Activated CD4-positive, alpha-beta T cell treated with anti-CD3 and anti-CD28 coated beads, Interleukin-2, amount 10 ng/mL, durations not matched to agents 7 days and 5 days (primary cell): ENCODE data around the gene ESPN. TPM values are rescaled to one million over a fixed set of nuclear protein-coding genes. Genes with fewer than 3 reads are reported as not detected.
A peak's percentile ranks its signal among the peaks of the same experiment; 100 is the strongest.

ENCODE experiments used
- CTCF ChIA-PET: fragments of 350-600 bp; sonication (Branson Sonifier 250); formaldehyde crosslinking; loops from one replicate; lab custom pipeline; 2021; ENCODE audit warnings: antibody characterized with exemption; lab: Charles Lee
- POLR2A ChIA-PET: fragments of 350-600 bp; sonication (Branson Sonifier 250); formaldehyde crosslinking; loops from one replicate; lab custom pipeline; 2021; ENCODE audit warnings: antibody characterized with exemption; lab: Charles Lee
- DNase-seq: peaks from one replicate; pipeline ENCODE4 v3.0.0-alpha.2; 2020
- H3K27ac Mint-ChIP-seq: one replicate; pipeline ENCODE4 v1.8.0; 2021; ENCODE audit warnings: mild to moderate bottlenecking, moderate library complexity, mixed read lengths
- H3K27me3 Mint-ChIP-seq: one replicate; pipeline ENCODE4 v1.8.0; 2021; ENCODE audit warnings: mixed read lengths
- H3K36me3 Mint-ChIP-seq: one replicate; pipeline ENCODE4 v1.8.0; 2021; ENCODE audit warnings: low read depth, mixed read lengths
- H3K4me1 Mint-ChIP-seq: one replicate; pipeline ENCODE4 v1.8.0; 2021; ENCODE audit warnings: mixed read lengths
- H3K4me3 Mint-ChIP-seq: one replicate; pipeline ENCODE4 v1.8.0; 2021; ENCODE audit warnings: mild to moderate bottlenecking, moderate library complexity, mixed read lengths
- H3K9me3 Mint-ChIP-seq: one replicate; pipeline ENCODE4 v1.8.0; 2021; ENCODE audit warnings: mixed read lengths
- total RNA-seq, 2 experiments: library from RNA; stranded (reverse); gene quantifications; one replicate each; pipeline ENCODE4 v1.2.3, GENCODE V29; 2021

Gene ESPN
- total RNA-seq, 2 experiments from 2014 or later = 0.56 to 0.77 TPM

- Mint-ChIP-seq H3K27ac (peak overlapping the region; percentile 9), H3K4me1 (peaks cover 10% of the 10 kb centered on the region), H3K27me3 (peaks cover 57% of the 10 kb centered on the region), H3K4me3 (peak overlapping the region; percentile 36), H3K36me3 (no peaks in the 10 kb centered on the region), H3K9me3 (no peaks in the 10 kb centered on the region)
- ChIA-PET POLR2A (interaction anchor here (0.6 kb wide), 1 partner anchor 39 kb away, joined by 3 read pairs; no protein-coding TSS in a partner anchor), CTCF (interaction anchor here (0.6 to 2.1 kb wide), 12 partner anchors 9 to 168 kb away, joined by 3 to 11 read pairs (median 3); no protein-coding TSS in a partner anchor)
- DNase-seq = peak; percentile 54
Measured at GRCh38 chr1:6414443-6414844, 10.1 kb upstream of the ESPN start.

- Mint-ChIP-seq H3K4me3 (no peak overlapping the region), H3K4me1 (peaks cover 10% of the 10 kb centered on the region), H3K9me3 (no peaks in the 10 kb centered on the region), H3K27ac (no peak overlapping the region), H3K27me3 (peaks cover 58% of the 10 kb centered on the region), H3K36me3 (no peaks in the 10 kb centered on the region)
- CTCF ChIA-PET = interaction anchor here (0.8 to 2.1 kb wide), 8 partner anchors 8 to 169 kb away, joined by 3 to 11 read pairs (median 4); no protein-coding TSS in a partner anchor
- POLR2A ChIA-PET = no interaction called here
- DNase-seq = no peak
Measured at GRCh38 chr1:6414881-6415626, 9.5 kb upstream of the ESPN start.

GRCh38 chr1:6416295-6416656 lies 8.3 kb upstream of the ESPN start:
- POLR2A ChIA-PET = no interaction called here
- Mint-ChIP-seq H3K36me3 (no peaks in the 10 kb centered on the region), H3K27me3 (peaks cover 64% of the 10 kb centered on the region), H3K27ac (no peak overlapping the region), H3K4me1 (peaks cover 10% of the 10 kb centered on the region), H3K4me3 (no peak overlapping the region), H3K9me3 (no peaks in the 10 kb centered on the region)
- CTCF ChIA-PET = interaction anchor here (2.1 kb wide), 1 partner anchor 68 kb away, joined by 11 read pairs; no protein-coding TSS in a partner anchor
- no peak for DNase-seq

DNA sequence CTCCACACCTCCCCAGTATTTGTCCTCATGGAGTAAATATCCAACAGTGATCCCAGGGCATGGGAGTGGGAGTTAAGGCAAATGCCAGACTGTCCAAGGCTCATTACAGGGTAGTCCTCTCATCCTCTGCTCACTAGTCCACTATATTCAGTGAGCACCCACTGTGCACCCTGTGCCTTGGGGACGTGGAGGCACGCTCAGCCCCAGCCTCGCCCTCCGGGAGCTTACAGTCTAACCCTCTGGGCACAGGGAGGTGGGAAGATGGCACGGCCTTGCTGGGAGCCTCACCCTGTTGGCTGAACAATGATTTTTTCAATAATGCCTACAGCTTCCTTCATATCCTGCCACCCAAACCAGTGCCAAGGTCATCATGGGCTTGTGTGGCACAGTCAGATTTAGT lies 7.7 kb upstream of the ESPN start:
- CTCF ChIA-PET = interaction anchor here (1.3 kb wide), 1 partner anchor 69 kb away, joined by 3 read pairs; no protein-coding TSS in a partner anchor
- Mint-ChIP-seq H3K27ac (no peak overlapping the region), H3K27me3 (peaks cover 68% of the 10 kb centered on the region), H3K4me1 (peaks cover 15% of the 10 kb centered on the region), H3K36me3 (no peaks in the 10 kb centered on the region), H3K4me3 (no peak overlapping the region), H3K9me3 (no peaks in the 10 kb centered on the region)
- DNase-seq = no peak
- POLR2A ChIA-PET = no interaction called here

- DNase-seq = no peak
- peaks cover 72% of the 10 kb centered on the region for H3K27me3 Mint-ChIP-seq
- peaks cover 15% of the 10 kb centered on the region for H3K4me1 Mint-ChIP-seq
- CTCF ChIA-PET = interaction anchor here (0.8 to 3.4 kb wide), 5 partner anchors 11 to 173 kb away, joined by 3 to 13 read pairs (median 7); no protein-coding TSS in a partner anchor
- no peaks in the 10 kb centered on the region for H3K36me3 Mint-ChIP-seq
- H3K9me3 Mint-ChIP-seq = no peaks in the 10 kb centered on the region
- POLR2A ChIA-PET = no interaction called here
- H3K27ac Mint-ChIP-seq = no peak overlapping the region
- H3K4me3 Mint-ChIP-seq = no peak overlapping the region
Measured at GRCh38 chr1:6417961-6418667, 6.5 kb upstream of the ESPN start.

- ChIA-PET CTCF (interaction anchor here (0.7 to 3.4 kb wide), 6 partner anchors 10 to 174 kb away, joined by 3 to 13 read pairs (median 6); no protein-coding TSS in a partner anchor), POLR2A (no interaction called here)
- peaks cover 18% of the 10 kb centered on the region for H3K4me1 Mint-ChIP-seq
- H3K27me3 Mint-ChIP-seq = peaks cover 73% of the 10 kb centered on the region
- no peaks in the 10 kb centered on the region for H3K9me3 Mint-ChIP-seq
- no peak overlapping the region for H3K27ac Mint-ChIP-seq
- H3K4me3 Mint-ChIP-seq = no peak overlapping the region
- DNase-seq = no peak
- no peaks in the 10 kb centered on the region for H3K36me3 Mint-ChIP-seq
Measured at GRCh38 chr1:6418668-6419396, 5.7 kb upstream of the ESPN start.

- Mint-ChIP-seq H3K9me3 (no peaks in the 10 kb centered on the region), H3K4me1 (peaks cover 20% of the 10 kb centered on the region), H3K36me3 (no peaks in the 10 kb centered on the region), H3K27me3 (peaks cover 74% of the 10 kb centered on the region), H3K27ac (no peak overlapping the region), H3K4me3 (no peak overlapping the region)
- ChIA-PET POLR2A (no interaction called here), CTCF (interaction anchor here (1.4 to 3.4 kb wide), 4 partner anchors 14 to 174 kb away, joined by 6 to 13 read pairs (median 8); no protein-coding TSS in a partner anchor)
- no peak for DNase-seq
Measured at GRCh38 chr1:6419397-6419803, 5.2 kb upstream of the ESPN start.

DNA sequence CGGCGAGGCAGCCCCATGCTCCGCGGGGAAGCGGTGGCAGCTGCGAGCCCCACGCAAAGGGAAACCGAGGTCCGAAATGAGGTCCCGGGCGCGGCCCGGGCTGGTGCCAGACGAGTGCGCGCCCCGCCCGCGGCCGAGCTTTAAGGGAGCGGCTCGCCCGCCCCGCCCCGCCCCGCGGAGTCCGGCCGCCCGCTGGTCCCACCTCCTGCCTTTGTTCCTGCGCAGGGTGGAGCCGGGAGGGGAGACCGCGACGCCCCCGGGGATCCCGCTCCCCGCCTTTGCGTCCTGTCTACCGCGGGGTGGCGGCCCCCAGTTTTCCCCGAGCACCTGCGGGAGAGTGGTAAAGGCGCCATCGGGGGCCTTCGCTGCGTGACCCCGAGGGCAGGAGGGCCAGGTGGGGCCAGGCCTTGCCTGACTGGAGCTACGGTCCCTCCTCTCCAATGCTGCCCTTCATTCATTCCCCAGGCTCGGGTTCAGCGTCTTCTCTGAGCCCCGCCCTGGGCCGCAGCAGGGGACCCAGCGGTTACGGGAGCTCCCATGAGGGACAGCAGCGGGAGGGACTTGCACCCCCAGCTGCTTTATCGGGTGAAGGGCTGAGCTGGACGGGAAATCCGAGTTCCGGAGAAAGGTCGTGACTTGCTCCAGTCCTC lies 4.6 kb upstream of the ESPN start, which contains the start of gene HES2:
HES2 (minus strand) TSS at position 116 of the 650 bp plus-strand sequence; CDS start at position 17, 99 bp downstream.
- H3K36me3 Mint-ChIP-seq = no peaks in the 10 kb centered on the region
- ChIA-PET CTCF (interaction anchor here (0.9 to 4.2 kb wide), 5 partner anchors 15 to 175 kb away, joined by 3 to 17 read pairs (median 8); no protein-coding TSS in a partner anchor), POLR2A (no interaction called here)
- peaks cover 72% of the 10 kb centered on the region for H3K27me3 Mint-ChIP-seq
- no peaks in the 10 kb centered on the region for H3K9me3 Mint-ChIP-seq
- DNase-seq = peak; percentile 20
- H3K4me1 Mint-ChIP-seq = peaks cover 17% of the 10 kb centered on the region
- H3K4me3 Mint-ChIP-seq = no peak within 1 kb of the TSS
- H3K27ac Mint-ChIP-seq = no peak within 1 kb of the TSS

GRCh38 chr1:6420454-6421042 lies 4.0 kb upstream of the ESPN start:
- POLR2A ChIA-PET = interaction anchor here (0.6 kb wide), 1 partner anchor 542 kb away, joined by 4 read pairs; no protein-coding TSS in a partner anchor

DNA sequence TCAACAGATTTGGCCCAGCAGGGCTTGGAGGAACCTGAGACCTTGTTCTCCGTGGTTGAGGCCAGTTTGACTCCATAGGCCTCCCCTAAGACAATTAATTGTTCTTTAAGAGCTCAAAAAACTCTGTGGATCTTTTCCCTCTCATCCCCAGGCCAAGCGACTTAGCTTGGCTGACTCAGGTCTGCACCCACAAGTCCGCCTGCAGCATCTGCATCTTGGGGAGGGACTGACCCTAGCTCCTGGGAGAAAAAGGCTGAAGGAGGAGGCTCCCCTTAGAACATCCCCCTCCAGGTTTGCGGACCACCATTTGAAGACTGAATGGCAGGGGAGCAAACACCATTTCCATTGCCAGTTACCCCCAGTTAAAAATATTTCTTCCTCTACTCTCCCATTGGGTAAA lies 3.3 kb upstream of the ESPN start:
- Mint-ChIP-seq H3K9me3 (no peaks in the 10 kb centered on the region), H3K36me3 (no peaks in the 10 kb centered on the region), H3K4me1 (peaks cover 15% of the 10 kb centered on the region), H3K27me3 (peaks cover 72% of the 10 kb centered on the region), H3K4me3 (no peak overlapping the region), H3K27ac (no peak overlapping the region)
- POLR2A ChIA-PET = interaction anchor here (0.6 kb wide), 1 partner anchor 542 kb away, joined by 4 read pairs; no protein-coding TSS in a partner anchor
- CTCF ChIA-PET = interaction anchor here (0.8 to 4.2 kb wide), 6 partner anchors 16 to 175 kb away, joined by 3 to 17 read pairs (median 4); no protein-coding TSS in a partner anchor
- no peak for DNase-seq

More at GRCh38 chr1:6420454-6421042, 4.0 kb upstream of the ESPN start:
- no peaks in the 10 kb centered on the region for H3K36me3 Mint-ChIP-seq
- no peak overlapping the region for H3K27ac Mint-ChIP-seq
- H3K4me1 Mint-ChIP-seq = peaks cover 16% of the 10 kb centered on the region
- no peaks in the 10 kb centered on the region for H3K9me3 Mint-ChIP-seq
- no peak for DNase-seq
- peaks cover 74% of the 10 kb centered on the region for H3K27me3 Mint-ChIP-seq
- CTCF ChIA-PET = interaction anchor here (0.9 to 4.2 kb wide), 5 partner anchors 15 to 174 kb away, joined by 3 to 17 read pairs (median 3); no protein-coding TSS in a partner anchor
- no peak overlapping the region for H3K4me3 Mint-ChIP-seq

- Mint-ChIP-seq H3K27me3 (peaks cover 53% of the 10 kb centered on the region), H3K9me3 (no peaks in the 10 kb centered on the region), H3K4me3 (no peak overlapping the region), H3K27ac (no peak overlapping the region), H3K4me1 (peaks cover 15% of the 10 kb centered on the region), H3K36me3 (no peaks in the 10 kb centered on the region)
- CTCF ChIA-PET = interaction anchor here (0.6 to 4.2 kb wide), 20 partner anchors 9 to 186 kb away, joined by 3 to 17 read pairs (median 4); no protein-coding TSS in a partner anchor
- peak; percentile 73 for DNase-seq
- POLR2A ChIA-PET = no interaction called here
Measured at GRCh38 chr1:6423321-6423999, 1.1 kb upstream of the ESPN start.
